ENCODE results near the gene TMC7. TPM values are rescaled to one million over a fixed set of nuclear protein-coding genes. Genes with fewer than 3 reads are reported as not detected.

The TMC7 gene
- total and polyA plus RNA-seq, 2 donors (not counting 3 experiments of a cell fraction or from before 2014, with no cell fraction given): 5.7 to 7.0 TPM

DNA sequence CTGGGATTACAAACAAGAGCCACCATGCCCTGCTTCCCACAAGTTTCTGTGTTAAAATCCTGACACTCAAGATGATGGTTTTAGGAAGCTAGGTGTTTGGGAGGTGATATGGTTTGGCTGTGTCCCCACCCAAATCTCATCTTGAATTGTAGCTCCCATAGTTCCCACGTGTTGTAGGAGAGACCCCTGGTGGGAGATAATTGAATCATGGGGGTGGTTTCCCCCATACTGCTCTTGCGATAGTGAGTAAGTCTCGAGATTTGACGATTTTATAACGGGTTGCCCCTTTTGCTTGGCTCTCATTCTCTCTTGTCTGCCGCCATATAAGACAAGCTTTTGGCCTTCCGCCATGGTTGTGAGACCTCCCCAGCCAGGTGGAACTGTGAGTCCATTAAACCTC, 40.3 kb upstream of the TMC7 start:
- H3K4me3 ChIP-seq (replicated peaks in 1 of 3; ENCODE audit: insufficient read depth in 1 of 3, low read depth in 1 of 3, low read length in 3 of 3): no peak overlapping the region
- ChIA-PET POLR2A (no interaction called here), CTCF (interaction anchor here (1.5 kb wide), 1 partner anchor 41 kb away, joined by 3 read pairs; the partner anchor contains the start of gene TMC7)
- no peak overlapping the region for H3K4me2 ChIP-seq (ENCODE audit: insufficient read depth, low read length)
- no peaks in the 10 kb centered on the region for H4K20me1 ChIP-seq (replicated peaks; ENCODE audit: control insufficient read depth, extremely low read depth, insufficient read depth, low read length)
- TF ChIP-seq POLR2A (IDR thresholded peaks at IDR 0.05; ENCODE audit: low read depth, low read length): no peak
- TF ChIP-seq JUN (IDR thresholded peaks at IDR 0.05; ENCODE audit: borderline replicate concordance, insufficient read depth, insufficient read length, low read depth): no peak
- TF ChIP-seq GATA2 (IDR thresholded peaks at IDR 0.05; ENCODE audit: insufficient read depth, insufficient read length, low read depth, low read length): no peak
- H3K4me1 ChIP-seq (ENCODE audit: control insufficient read depth, extremely low read depth, insufficient read depth, low read length): no peaks in the 10 kb centered on the region
- no TSS peak for BruUV-seq (replicated peaks)
- H3K9me1 ChIP-seq (replicated peaks; ENCODE audit: control insufficient read depth, extremely low read depth, insufficient read depth, low read length): no peaks in the 10 kb centered on the region
- H3K36me3 ChIP-seq (ENCODE audit: control insufficient read depth in 2 of 2, extremely low read depth in 1 of 2, insufficient read depth in 2 of 2, low read length in 2 of 2): no peaks in the 10 kb centered on the region
- no peak for FAIRE-seq
- intact Hi-C loops (cut with micrococcal nuclease): no loop called here
- H3K79me2 ChIP-seq (ENCODE audit: control insufficient read depth, insufficient read depth, low read length): no peaks in the 10 kb centered on the region
- no peak overlapping the region for H3K9ac ChIP-seq (replicated peaks; ENCODE audit: extremely low read depth, insufficient read depth, low read length)
- H3K27ac ChIP-seq (ENCODE audit: insufficient read depth, low read depth, low read length): no peak overlapping the region
- H3K27me3 ChIP-seq (ENCODE audit: control insufficient read depth in 2 of 2, insufficient read depth in 2 of 2, low read length in 2 of 2): no peaks in the 10 kb centered on the region
- no peak for DNase-seq (ENCODE audit: low read depth, low spot score)
- no peak overlapping the region for H2AFZ ChIP-seq (ENCODE audit: low read depth, low read length)
- H3K9me3 ChIP-seq (replicated peaks; ENCODE audit: control insufficient read depth, insufficient read depth, low read length): no peaks in the 10 kb centered on the region
- dilution Hi-C loops (cut with MboI; ENCODE audit: extremely low pct_ligation_motif_present, low sequenced_read_pairs): no loop called here

DNA sequence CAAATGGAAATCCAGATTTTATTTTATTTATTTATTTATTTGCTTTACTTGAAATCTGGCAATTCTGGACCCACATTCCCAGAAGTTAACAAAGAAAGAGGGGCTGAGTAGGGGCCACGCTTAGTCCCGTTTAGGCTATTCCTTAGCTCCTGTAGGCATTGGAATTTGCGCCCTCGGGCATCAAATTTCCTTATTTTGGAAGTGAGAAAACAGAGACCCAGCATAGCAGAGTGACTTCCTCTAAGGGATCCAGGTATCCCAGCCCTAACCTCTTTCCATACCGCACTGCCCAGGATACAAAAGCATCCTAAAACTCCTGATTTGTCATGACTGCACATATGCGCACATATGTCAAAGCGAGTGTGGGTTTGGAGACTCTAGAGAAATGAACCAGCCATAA, 38.5 kb upstream of the TMC7 start:
- BruUV-seq (replicated peaks): no TSS peak
- no peaks in the 10 kb centered on the region for H3K27me3 ChIP-seq (ENCODE audit: control insufficient read depth in 2 of 2, insufficient read depth in 2 of 2, low read length in 2 of 2)
- no peak overlapping the region for H2AFZ ChIP-seq (ENCODE audit: low read depth, low read length)
- ChIA-PET CTCF (interaction anchor here (0.8 to 1.9 kb wide), 5 partner anchors 8 to 38 kb away, joined by 4 to 5 read pairs (median 5); partner anchors contain the start of gene TMC7), POLR2A (no interaction called here)
- H4K20me1 ChIP-seq (replicated peaks; ENCODE audit: control insufficient read depth, extremely low read depth, insufficient read depth, low read length): no peaks in the 10 kb centered on the region
- no peaks in the 10 kb centered on the region for H3K9me1 ChIP-seq (replicated peaks; ENCODE audit: control insufficient read depth, extremely low read depth, insufficient read depth, low read length)
- H3K4me2 ChIP-seq (ENCODE audit: insufficient read depth, low read length): no peak overlapping the region
- no peaks in the 10 kb centered on the region for H3K9me3 ChIP-seq (replicated peaks; ENCODE audit: control insufficient read depth, insufficient read depth, low read length)
- DNase-seq (ENCODE audit: low read depth, low spot score) (no peak), FAIRE-seq (no peak)
- intact Hi-C loops (cut with micrococcal nuclease) (no loop called here), dilution Hi-C loops (cut with MboI; ENCODE audit: extremely low pct_ligation_motif_present, low sequenced_read_pairs) (no loop called here)
- H3K4me3 ChIP-seq (replicated peaks in 1 of 3; ENCODE audit: insufficient read depth in 1 of 3, low read depth in 1 of 3, low read length in 3 of 3): no peak overlapping the region
- no peaks in the 10 kb centered on the region for H3K79me2 ChIP-seq (ENCODE audit: control insufficient read depth, insufficient read depth, low read length)
- no peaks in the 10 kb centered on the region for H3K4me1 ChIP-seq (ENCODE audit: control insufficient read depth, extremely low read depth, insufficient read depth, low read length)
- H3K36me3 ChIP-seq (ENCODE audit: control insufficient read depth in 2 of 2, extremely low read depth in 1 of 2, insufficient read depth in 2 of 2, low read length in 2 of 2): no peaks in the 10 kb centered on the region
- TF ChIP-seq FOS (IDR thresholded peaks at IDR 0.05; ENCODE audit: borderline replicate concordance, insufficient read depth, low read length) (no peak), JUN (IDR thresholded peaks at IDR 0.05; ENCODE audit: borderline replicate concordance, insufficient read depth, insufficient read length, low read depth) (no peak)
- H3K27ac ChIP-seq (ENCODE audit: insufficient read depth, low read depth, low read length): no peak overlapping the region
- no peak overlapping the region for H3K9ac ChIP-seq (replicated peaks; ENCODE audit: extremely low read depth, insufficient read depth, low read length)
